ENCODE results near the gene DEPDC1B. TPM values are rescaled to one million over a fixed set of nuclear protein-coding genes. Genes with fewer than 3 reads are reported as not detected.

Gene DEPDC1B
- total and polyA plus RNA-seq, 4 donors = 0.17 to 26.3 (median 0.52) TPM

DNA sequence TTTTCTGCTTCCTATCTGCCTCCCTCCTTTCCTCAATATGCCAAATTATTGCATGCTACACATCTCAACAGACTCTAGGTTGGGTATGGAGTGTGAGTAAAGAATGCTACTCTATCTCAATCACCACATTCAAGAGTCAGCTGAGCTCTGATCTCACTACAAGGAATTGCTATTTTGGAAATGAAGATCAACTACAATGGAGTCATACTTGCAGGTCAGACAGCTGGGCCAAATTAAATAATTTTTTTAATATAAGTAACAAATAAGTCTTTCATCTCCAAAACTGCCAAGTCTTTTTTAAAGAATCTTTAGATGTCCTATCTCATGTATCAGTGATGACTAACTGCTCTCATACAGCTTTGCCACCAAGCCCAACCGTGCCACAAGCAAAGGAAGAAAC is 64.0 kb downstream of the DEPDC1B start:
- Histone ChIP-seq H3K27me3 (ENCODE audit: control insufficient read depth in 4 of 4, insufficient read depth in 4 of 4, low read length in 3 of 4) (no peaks in the 10 kb centered on the region), H3K4me1 (ENCODE audit: control insufficient read depth in 4 of 4, insufficient read depth in 4 of 4, low read length in 3 of 4) (no peaks in the 10 kb centered on the region), H3K9me3 (ENCODE audit: control insufficient read depth in 4 of 4, low read length in 3 of 4) (peaks cover 0 to 3% (median 0%) of the 10 kb centered on the region in 4 donors), H3K27ac (ENCODE audit: low read depth in 1 of 2, low read length in 2 of 2) (no peak overlapping the region), H3K9ac (ENCODE audit: low read depth in 1 of 2, low read length in 2 of 2) (no peak overlapping the region), H3K4me3 (ENCODE audit: low read depth in 1 of 3, low read length in 3 of 3) (no peak overlapping the region), H3K36me3 (ENCODE audit: control insufficient read depth in 4 of 4, insufficient read depth in 3 of 4, low read depth in 1 of 4, low read length in 3 of 4) (no peaks in the 10 kb centered on the region)
- no peak for TF ChIP-seq HNF4A (conservative IDR thresholded peaks at IDR 0.05)
- TF ChIP-seq, protein P1, sequence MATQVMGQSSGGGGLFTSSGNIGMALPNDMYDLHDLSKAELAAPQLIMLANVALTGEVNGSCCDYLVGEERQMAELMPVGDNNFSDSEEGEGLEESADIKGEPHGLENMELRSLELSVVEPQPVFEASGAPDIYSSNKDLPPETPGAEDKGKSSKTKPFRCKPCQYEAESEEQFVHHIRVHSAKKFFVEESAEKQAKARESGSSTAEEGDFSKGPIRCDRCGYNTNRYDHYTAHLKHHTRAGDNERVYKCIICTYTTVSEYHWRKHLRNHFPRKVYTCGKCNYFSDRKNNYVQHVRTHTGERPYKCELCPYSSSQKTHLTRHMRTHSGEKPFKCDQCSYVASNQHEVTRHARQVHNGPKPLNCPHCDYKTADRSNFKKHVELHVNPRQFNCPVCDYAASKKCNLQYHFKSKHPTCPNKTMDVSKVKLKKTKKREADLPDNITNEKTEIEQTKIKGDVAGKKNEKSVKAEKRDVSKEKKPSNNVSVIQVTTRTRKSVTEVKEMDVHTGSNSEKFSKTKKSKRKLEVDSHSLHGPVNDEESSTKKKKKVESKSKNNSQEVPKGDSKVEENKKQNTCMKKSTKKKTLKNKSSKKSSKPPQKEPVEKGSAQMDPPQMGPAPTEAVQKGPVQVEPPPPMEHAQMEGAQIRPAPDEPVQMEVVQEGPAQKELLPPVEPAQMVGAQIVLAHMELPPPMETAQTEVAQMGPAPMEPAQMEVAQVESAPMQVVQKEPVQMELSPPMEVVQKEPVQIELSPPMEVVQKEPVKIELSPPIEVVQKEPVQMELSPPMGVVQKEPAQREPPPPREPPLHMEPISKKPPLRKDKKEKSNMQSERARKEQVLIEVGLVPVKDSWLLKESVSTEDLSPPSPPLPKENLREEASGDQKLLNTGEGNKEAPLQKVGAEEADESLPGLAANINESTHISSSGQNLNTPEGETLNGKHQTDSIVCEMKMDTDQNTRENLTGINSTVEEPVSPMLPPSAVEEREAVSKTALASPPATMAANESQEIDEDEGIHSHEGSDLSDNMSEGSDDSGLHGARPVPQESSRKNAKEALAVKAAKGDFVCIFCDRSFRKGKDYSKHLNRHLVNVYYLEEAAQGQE (IDR thresholded peaks at IDR 0.05) = no peak
- TF ChIP-seq JUND (IDR thresholded peaks at IDR 0.05) = no peak
- TF ChIP-seq NR2F2 (IDR thresholded peaks at IDR 0.05) = no peak
- TF ChIP-seq YY1 (IDR thresholded peaks at IDR 0.05) = no peak
- TF ChIP-seq GABPA (IDR thresholded peaks at IDR 0.05 in 1 of 2, conservative IDR thresholded peaks at IDR 0.05 in 1 of 2) = no peak
- TF ChIP-seq TAF1 (conservative IDR thresholded peaks at IDR 0.05) = no peak
- TF ChIP-seq RXRA (IDR thresholded peaks at IDR 0.05) = no peak
- no peak for TF ChIP-seq RAD21 (IDR thresholded peaks at IDR 0.05)
- no peak for TF ChIP-seq FOXA1 (IDR thresholded peaks at IDR 0.05)
- TF ChIP-seq, protein P2, sequence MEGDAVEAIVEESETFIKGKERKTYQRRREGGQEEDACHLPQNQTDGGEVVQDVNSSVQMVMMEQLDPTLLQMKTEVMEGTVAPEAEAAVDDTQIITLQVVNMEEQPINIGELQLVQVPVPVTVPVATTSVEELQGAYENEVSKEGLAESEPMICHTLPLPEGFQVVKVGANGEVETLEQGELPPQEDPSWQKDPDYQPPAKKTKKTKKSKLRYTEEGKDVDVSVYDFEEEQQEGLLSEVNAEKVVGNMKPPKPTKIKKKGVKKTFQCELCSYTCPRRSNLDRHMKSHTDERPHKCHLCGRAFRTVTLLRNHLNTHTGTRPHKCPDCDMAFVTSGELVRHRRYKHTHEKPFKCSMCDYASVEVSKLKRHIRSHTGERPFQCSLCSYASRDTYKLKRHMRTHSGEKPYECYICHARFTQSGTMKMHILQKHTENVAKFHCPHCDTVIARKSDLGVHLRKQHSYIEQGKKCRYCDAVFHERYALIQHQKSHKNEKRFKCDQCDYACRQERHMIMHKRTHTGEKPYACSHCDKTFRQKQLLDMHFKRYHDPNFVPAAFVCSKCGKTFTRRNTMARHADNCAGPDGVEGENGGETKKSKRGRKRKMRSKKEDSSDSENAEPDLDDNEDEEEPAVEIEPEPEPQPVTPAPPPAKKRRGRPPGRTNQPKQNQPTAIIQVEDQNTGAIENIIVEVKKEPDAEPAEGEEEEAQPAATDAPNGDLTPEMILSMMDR (IDR thresholded peaks at IDR 0.05; ENCODE audit: low read depth, low read length, missing input control) = no peak
- no peak for TF ChIP-seq SP1 (IDR thresholded peaks at IDR 0.05)
- WGBS = 100% methylated on average over 1 of the region's 1 CpG
- no peak for DNase-seq (ENCODE audit: low spot score)

DNA sequence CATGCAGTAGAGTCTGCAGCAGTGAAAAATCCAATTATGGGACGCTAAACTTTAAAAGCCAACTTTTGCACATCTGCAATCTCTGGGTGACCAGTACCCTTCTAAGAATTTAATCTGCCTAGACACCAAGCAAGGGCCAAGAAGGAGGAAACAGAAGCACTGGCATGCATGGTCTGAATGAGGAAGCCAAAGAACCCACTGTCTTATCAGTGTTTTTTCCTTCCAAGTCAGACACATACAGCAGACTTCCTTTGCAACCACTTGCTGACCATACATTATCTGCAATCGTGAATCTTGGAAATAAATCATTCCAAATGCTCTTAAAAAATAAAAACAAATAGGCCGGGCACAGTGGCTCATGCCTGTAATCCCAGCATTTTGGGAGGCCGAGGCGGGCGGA is 65.9 kb downstream of the DEPDC1B start:
- DNase-seq (ENCODE audit: low spot score) = no peak
- Histone ChIP-seq H3K27me3 (ENCODE audit: control insufficient read depth in 4 of 4, insufficient read depth in 4 of 4, low read length in 3 of 4) (no peaks in the 10 kb centered on the region), H3K27ac (ENCODE audit: low read depth in 1 of 2, low read length in 2 of 2) (no peak overlapping the region), H3K9me3 (ENCODE audit: control insufficient read depth in 4 of 4, low read length in 3 of 4) (peaks cover 0 to 3% (median 0%) of the 10 kb centered on the region in 4 donors), H3K9ac (ENCODE audit: low read depth in 1 of 2, low read length in 2 of 2) (no peak overlapping the region), H3K36me3 (ENCODE audit: control insufficient read depth in 4 of 4, insufficient read depth in 3 of 4, low read depth in 1 of 4, low read length in 3 of 4) (no peaks in the 10 kb centered on the region), H3K4me3 (ENCODE audit: low read depth in 1 of 3, low read length in 3 of 3) (no peak overlapping the region), H3K4me1 (ENCODE audit: control insufficient read depth in 4 of 4, insufficient read depth in 4 of 4, low read length in 3 of 4) (no peaks in the 10 kb centered on the region)
- TF ChIP-seq, protein P1 (IDR thresholded peaks at IDR 0.05) = no peak
- no peak for TF ChIP-seq JUND (IDR thresholded peaks at IDR 0.05)
- no peak for TF ChIP-seq HNF4A (conservative IDR thresholded peaks at IDR 0.05)
- TF ChIP-seq FOXA2 (IDR thresholded peaks at IDR 0.05) = no peak
- TF ChIP-seq SP1 (IDR thresholded peaks at IDR 0.05) = no peak
- TF ChIP-seq, protein P2 (IDR thresholded peaks at IDR 0.05; ENCODE audit: low read depth, low read length, missing input control) = no peak
- TF ChIP-seq, protein P3, sequence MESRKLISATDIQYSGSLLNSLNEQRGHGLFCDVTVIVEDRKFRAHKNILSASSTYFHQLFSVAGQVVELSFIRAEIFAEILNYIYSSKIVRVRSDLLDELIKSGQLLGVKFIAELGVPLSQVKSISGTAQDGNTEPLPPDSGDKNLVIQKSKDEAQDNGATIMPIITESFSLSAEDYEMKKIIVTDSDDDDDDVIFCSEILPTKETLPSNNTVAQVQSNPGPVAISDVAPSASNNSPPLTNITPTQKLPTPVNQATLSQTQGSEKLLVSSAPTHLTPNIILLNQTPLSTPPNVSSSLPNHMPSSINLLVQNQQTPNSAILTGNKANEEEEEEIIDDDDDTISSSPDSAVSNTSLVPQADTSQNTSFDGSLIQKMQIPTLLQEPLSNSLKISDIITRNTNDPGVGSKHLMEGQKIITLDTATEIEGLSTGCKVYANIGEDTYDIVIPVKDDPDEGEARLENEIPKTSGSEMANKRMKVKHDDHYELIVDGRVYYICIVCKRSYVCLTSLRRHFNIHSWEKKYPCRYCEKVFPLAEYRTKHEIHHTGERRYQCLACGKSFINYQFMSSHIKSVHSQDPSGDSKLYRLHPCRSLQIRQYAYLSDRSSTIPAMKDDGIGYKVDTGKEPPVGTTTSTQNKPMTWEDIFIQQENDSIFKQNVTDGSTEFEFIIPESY (IDR thresholded peaks at IDR 0.05) = no peak
- TF ChIP-seq NR2F2 (IDR thresholded peaks at IDR 0.05) = no peak
- TF ChIP-seq FOXA1 (IDR thresholded peaks at IDR 0.05) = no peak
- TF ChIP-seq HNF4G (IDR thresholded peaks at IDR 0.05) = no peak
- TF ChIP-seq GABPA (IDR thresholded peaks at IDR 0.05 in 1 of 2, conservative IDR thresholded peaks at IDR 0.05 in 1 of 2) = no peak
- TF ChIP-seq, protein P4, sequence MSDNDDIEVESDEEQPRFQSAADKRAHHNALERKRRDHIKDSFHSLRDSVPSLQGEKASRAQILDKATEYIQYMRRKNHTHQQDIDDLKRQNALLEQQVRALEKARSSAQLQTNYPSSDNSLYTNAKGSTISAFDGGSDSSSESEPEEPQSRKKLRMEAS (IDR thresholded peaks at IDR 0.05) = no peak
- TF ChIP-seq, protein P5, sequence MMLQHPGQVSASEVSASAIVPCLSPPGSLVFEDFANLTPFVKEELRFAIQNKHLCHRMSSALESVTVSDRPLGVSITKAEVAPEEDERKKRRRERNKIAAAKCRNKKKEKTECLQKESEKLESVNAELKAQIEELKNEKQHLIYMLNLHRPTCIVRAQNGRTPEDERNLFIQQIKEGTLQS (IDR thresholded peaks at IDR 0.05) = no peak
- WGBS = 61% methylated on average over 6 of the region's 6 CpGs
